CD4-positive, alpha-beta T cell treated with Interleukin-10 for 1 hour (primary cell): ENCODE data around the gene GABRB3.

Source experiments
- DNase-seq: peaks from one replicate; pipeline ENCODE4 v3.0.0-alpha.2; 2020

GABRB3 gene

DNA sequence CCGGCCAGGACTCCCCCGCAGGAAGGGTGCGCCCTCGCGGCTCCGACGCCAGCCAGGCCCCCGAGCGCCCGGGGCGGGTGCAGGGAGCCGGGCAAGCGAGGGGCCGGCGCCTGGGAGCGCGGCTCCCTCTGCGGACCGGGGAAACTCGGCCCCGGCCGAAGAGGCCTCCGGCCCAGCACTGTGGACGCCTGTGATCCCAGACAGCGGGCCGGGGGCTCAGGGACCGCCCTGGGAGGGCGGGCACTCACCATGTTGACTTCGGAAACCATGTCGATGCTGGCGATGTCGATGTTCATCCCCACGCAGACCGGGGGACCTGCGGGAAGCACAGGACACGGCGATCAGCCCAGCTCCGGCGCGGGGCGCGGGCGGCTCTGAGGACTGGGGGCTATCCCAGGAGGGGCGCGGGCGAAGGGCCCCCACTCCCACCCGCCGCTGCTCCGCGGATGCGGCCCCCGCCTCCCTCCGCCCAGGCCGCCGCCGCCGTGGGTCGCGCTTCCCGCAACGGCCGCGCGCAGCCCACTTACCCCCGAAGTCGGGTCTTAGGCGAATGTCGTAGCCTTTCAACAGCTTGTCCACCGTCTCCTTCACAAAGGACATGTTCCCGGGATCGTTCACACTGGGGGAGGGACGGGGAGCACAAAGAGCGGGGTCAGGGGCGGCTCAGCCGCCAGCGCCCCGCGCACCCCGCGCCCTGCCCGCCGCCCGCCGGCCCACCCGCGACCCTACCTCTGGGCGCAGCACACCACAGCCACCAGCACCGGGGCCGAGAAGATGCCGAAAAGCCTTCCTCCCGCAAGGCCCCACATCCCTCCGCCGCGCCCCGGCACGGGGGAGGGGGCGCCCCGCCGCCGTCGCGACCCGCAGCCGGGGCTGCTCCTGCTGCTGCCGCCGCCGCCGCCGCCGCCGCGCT is at the start of gene GABRB3:
Gene GABRB3, minus strand, starts transcription at position 913 of the 913 bp plus-strand sequence.
- DNase-seq = no peak

DNA sequence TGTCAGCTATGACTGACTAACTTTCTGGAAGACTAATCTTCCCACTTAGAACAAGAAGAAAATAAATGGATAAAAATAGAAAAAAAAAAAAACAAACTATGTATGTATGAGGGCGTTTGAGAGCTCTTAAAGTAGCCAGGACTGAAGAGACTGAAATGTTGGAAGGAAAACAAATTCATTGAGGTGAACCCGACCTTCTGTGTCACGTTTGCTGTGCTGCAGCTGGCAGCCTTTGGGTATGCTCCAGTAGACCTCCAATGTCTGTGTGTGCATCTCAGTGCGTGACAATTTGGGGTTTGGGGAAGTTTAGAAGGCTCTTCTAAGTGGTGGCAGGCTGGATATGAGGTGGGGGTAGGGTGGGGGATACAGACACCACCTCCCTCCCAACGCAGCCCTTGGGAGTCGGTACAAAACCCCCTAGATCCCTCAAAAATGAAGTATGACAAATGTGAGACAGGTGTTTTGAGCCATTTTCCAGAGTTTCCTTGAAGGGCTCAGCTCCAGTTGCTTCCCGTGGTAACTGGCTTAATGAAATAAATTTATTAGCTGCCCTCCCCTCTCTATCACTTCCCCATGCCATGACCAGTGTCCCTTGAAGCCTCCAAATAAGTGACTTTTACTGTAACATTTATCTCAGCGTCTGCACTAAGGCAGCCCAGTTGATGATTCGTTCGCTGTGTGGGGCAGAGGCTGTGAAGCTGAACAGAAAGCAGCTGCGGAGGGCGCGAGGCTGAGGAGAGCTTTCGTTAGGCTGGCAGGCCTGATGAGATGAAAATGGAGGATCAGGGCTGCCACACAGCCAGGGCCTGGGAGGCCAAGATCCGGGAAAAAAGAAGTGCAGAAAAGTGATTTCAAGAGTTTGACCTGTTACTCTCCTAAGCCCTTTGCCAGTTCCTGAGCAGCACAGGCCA is 34.9 kb upstream of the GABRB3 start:
- DNase-seq = no peak

DNA sequence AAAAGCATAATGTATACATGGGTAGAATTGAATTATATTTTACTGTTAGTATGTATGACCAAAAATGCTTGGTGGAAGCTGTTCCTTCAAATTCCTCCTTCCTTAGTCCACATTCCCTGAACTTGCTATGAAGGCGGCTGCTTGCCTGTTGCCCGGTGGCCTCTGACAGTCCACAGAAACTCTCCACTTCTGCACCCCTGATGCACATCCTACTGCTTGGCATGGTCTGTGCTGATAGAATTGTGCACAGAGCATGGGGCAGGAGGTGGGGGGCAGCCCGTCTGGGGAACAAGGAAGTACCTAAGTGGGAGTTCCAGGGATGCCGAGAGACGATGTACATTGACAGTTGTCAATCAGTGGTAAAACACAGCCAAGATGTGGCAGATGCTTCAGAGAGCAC is 33.7 kb upstream of the GABRB3 start:
- DNase-seq = no peak

DNA sequence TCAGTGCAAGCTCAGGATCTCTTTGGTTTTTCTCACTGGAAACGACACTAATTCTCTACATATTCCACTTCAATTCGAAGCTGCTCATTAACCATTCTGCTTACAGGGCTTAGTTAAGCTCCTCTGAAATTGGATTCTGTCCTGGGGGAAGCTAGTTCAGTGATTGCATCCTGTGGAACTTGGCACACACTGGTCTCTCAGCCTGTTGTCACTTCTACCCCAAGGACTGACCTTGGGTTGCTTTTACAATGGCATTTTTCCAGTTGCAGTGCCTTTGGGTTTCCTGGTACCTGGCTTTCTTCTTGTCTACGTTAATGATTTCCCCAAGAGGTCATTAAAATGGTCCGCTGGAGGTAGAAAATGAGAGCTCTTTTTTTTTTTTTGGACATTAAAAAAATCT is 33.3 kb upstream of the GABRB3 start:
- DNase-seq = no peak

DNA sequence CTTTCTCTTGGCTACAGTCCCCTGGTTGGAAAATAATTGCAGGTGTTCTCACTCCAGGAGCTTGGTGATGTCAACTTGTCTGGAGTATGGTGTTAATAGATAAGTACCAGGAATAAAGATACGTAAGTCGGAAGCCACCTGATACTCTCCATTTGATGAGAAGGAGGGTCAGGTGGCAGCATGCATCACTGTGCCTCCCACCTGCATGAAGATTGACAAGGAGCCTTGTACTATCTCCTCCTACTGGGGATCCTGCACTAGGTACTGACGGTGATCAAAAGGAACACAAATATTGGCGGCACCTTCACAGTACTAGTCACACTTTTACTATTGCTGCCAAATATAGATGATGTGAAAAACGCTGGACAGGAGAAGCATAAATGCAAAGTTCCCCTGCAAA is 32.6 kb upstream of the GABRB3 start:
- no peak for DNase-seq

DNA sequence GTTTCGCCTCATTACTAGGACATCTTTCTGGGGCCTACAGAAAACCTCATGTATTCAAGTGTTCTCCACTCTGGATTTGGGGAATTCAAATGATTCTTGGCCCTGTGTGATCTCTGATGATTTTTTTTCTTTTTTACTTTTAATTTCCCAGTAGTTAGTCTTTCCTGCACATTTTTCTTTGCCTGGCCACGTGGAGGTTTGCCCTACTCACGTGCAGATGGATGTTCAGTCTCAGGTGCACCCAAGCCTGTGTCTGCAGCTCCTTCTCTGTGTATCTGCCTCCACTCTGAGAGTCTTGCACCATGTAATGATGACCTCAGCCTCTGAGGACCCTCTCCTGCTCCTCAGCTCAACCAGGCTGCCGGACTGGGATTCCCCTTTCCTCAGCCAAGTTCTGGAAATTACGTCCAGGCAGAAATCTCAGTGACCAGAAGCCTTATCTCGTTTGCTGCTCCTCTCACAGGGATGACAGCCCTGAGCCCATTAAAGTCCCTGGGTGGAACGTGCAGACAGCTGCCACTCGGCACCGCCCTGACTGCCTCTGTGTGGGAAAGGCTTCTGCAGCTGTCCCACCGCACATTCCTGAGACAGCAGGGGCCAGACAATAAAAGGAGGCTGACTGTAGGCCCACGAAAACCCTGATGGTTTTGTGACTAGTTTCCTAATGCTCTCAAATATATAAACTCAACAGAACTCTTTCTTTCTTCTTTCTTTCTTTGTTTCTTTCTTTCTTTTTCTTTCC is 31.4 kb upstream of the GABRB3 start:
- no peak for DNase-seq

DNA sequence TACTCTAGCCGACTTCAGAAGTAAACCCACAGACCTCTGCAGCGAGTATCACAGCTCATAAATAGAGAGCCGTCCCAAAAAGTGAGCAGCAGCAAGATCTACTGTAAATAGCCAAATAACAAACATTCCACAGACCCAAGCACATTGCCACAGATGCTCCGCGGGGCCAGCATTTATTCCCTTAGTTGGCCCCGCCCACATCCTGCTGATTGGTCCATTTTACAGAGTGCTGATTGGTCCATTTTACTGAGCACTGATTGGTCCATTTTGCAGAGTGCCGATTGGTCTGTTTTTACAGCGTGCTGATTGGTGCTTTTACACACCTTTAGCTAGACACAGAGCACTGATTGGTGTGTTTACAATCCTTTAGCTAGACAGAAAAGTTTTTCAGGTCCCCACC is 17.3 kb upstream of the GABRB3 start:
- DNase-seq = no peak

DNA sequence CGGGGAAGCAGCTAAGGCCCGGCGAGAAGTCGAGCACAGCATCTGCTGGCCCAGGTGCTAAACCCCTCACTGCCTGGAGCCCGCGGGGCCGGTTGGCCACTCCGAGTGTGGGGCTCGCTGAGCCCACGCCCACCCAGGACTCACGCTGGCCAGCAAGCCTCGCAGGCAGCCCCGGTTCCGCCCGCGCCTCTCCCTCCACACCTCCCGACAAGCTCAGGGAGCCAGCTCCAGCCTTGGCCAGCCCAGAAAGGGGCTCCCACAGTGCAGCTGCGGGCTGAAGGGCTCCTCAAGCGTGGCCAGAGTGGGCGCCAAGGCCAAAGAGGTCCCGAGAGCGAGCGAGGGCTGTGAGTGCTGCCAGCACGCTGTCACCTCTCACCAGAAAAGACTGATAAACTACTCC is 8.9 kb upstream of the GABRB3 start:
- no peak for DNase-seq

DNA sequence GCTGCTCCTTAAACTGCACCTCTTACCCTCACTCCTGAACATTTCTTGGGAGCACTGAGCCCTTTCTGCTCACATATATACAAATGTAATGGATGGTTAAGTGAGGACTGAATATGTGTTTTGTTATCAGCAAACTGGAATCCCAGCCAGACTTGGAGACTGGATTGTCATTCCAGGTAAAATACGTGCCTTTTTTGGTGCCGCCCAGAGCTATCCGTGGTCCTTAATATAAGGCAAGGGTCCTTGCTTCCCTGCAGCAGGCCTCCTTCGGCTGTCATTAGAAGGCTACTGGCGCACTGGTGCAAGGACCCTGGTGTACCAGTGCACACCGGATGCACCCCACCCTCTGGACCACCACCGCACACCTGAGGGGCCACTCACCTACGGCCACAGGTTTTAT is 1.1 kb upstream of the GABRB3 start:
- no peak for DNase-seq

DNA sequence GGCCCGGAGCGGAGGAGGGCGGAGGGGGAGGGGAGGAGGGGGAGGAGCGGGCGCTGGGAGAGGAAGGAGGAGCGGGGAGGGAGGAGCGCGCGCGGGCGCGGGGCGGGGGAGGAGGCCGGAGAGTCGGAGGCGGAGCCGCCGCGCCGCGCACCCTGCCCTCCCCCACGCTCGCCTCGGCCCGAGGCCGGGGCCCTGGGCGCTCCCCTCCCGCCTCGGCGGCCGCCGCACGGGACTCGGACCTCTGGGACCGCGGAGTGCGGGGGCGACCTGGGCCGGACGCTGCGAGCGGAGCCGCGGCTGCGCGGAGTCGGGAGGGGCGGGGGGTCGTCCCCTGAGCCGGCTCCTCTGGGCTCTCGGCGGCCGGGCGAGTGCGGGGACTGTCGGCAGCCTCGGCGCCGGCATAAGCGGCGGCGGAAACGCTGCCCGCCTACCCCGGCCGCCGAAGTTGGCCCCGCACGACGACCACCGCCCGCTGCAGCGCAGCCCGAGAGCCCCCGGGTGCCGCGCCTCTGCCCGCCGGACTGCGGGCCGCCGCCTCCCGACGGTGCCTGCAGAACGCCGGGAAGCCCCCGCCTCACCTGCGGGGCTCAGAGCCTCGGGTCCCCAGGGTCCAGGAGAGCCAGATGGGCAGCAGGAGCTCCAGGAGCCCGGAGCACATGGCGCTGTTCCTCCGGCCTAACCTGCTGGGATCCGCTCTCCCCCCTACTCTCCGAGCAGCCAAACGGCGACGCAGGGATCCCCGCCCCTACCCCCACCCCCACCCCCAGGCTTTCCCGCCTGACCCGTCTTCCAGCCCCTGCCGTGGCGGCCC is 406 bp upstream of the GABRB3 start:
- no peak for DNase-seq

DNA sequence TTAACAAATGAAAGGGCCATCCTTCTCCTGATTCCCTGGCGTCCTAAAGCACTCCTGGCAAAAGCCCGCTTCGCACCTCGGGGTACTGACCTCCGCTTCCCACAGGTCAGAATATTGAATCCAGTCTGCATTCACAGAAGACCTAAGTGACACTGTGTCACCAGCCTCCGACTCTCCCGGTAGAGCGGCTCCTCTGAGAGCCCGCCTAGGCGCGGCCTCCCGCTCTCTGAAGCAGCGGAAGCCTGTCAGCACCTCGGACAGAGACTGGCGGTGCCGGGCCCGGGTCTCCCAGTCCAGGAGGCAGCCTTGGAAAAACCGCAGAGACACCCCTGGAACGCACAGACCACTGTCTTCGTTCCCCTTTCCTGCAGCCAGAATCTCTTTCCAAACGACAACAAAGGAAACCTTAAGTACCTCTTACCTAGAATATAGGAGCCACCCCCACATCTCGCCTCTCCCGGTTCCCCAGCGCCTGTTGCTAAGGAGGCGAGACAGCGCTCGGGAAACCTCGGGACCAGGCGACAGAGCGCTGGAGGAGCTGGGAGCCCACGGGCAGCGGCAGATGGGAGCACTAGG is 1.2 kb downstream of the GABRB3 start:
- no peak for DNase-seq

DNA sequence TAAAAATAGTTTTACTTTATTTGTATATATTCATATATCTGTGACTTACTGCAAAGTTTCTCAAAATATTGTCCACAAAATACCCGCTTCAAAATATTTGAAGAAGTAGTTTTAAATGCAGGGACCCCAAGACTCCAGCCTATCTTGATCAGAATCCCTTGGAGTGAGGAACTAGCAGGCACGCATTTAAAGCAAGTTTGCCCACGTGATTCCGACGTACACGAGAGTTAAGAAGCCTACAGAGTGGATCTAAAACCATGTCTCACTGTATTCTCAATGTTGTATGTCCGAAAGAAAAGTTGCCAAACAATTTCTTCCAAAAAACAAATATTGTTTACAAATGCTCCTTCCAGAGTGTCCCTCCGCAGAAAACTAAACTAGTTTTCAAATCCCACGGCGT is 1.7 kb downstream of the GABRB3 start:
- DNase-seq = no peak

DNA sequence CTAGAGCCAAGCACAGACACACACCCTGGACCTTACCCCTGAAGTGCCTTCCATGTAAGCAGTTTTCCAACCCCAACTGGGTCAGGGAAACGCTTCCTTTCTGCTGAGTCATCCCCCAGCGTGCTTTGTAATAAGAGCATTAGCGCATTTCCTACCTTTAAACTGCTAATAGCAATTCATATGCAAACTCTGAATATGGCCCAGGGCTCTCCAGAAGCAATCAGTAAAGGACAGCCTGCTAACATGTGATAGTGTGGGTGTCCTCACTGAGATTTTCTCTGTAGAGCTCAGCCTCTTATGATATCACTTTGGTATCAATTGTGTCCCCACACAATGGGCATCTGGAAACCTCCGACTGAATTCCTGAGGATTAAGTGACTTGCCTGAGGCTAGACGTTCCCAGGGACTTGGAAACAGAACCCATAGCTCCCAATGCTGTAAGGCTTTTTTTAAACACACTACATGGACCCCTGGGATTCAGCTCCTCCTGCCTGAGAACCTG is 5.6 kb downstream of the GABRB3 start:
- DNase-seq = no peak

DNA sequence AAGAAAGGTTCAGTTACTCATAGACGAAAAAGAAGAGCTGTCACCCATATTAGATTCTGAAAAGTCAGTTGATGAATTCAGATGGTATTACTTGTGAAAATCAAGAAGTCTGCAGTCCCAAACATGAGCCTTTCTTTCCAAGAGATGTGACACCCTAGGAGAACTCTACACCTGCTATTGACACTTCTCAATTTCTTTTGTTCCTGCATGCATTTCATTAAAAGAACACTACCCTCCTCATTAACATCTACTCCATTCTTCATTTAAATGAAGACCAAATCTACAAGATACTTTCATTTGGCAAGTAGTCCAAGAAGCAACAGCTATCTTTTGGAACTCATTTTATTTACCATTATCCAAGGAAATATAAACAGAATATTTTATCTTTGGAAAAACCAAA is 6.6 kb downstream of the GABRB3 start:
- no peak for DNase-seq

DNA sequence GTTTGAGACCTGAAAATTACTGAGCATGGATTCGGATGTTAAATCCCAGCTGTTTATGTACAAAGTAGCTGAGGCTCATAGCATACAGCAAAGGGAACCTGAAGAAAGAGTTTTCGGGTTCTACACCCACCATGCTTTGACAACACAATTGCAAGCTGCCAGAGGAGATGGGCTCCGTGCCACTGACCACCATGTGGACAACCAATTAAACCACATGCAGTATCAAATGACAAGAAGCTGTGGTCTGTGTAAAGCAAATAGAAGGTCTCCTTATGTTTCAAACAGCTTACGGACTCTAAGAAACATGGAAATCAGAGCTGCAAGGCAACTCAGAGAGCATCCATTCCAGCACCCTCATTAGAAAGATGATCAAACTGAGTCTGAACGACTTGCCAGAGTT is 12.9 kb downstream of the GABRB3 start:
- no peak for DNase-seq

DNA sequence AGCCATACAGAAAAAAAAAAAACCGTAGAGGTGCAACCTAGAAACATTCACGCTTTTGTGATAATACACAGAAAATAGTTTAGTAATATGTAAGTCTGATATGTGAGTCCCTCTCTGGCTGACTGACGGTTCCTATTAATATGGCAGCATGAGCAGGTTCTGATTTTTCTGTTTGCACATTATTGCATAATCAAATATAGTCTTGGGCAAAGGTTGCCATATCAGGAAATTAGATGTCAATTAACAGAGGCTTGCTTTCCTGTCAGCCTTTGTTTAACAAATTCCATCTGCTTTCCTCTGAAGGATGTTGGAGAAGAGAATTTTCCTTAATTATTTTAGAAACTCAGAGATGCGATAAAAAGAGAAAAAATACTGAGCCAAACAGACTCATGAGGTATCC is 14.8 kb downstream of the GABRB3 start:
- DNase-seq = no peak

DNA sequence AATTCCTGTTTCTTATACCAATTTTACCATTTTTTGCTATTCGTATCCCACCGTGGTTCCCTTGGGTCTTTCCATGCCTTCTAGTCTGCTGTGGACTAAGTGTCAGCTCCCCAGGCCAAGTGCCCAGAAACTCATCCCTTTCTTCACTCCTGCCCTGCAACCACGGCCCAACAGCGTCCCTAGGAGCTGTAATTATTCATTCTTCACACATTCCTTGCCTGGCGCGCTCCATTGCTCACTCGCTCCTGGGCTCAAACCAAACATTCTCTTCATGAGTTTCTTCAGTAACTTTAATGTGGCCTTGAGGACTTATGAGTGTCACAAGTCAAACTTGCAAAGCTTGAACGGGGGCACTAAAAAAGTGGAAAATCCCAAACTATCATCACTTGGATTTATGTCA is 15.7 kb downstream of the GABRB3 start:
- no peak for DNase-seq

DNA sequence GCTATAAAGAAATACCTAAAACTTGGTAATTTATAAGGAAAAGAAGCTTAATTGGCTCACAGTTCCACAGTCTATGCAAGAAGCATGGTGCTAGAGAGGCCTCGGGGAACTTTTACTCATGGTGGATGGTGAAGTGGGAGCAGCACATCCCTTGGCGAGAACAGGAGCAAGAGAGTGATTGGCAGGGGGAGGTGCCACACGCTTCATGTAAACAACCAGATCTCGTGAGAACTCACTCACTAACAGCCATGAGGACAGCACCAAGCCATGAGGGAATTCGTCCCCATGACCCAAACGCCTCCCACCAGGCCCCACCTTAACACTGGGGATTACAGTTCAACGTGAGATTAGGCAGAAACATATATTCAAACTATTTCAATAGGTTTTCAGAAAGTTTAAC is 28.0 kb downstream of the GABRB3 start:
- no peak for DNase-seq

DNA sequence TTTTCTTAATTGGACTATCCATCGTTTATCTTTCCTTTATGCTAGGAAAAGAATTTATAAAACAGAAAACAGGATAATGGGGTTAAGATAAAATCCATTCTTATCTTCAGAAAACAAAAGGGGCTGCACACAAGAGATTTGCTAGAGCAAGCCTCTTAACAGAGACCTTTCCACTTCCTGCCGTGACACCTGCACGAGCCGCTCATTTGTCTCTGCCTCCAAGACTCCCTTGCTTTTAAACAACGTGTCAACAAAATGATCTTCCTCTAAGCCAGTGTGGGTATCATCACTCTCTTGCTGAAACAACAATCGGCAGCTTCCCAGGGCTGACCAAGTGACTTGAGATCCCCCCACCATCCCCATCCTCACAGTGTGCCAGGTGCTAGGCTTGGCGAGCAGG is 33.1 kb downstream of the GABRB3 start:
- DNase-seq = no peak

DNA sequence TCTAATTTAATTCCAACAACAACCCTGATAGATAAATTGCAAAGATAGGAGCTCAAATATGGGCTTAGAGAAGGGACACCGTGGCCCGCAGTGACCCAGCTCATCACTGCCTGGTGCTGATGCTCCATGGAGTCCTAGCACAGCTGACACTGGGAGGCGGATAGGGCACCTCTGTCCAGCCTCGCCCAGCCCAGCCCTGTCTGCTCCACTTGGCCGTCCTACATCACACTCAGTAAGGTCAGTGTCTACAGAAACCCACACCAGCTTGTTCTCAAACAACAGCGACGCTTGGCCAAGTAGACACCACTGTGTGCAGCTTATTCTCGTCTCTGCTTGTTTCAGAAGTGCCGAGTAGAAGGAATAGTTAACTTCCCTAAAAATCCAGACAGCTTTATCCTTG is 33.9 kb downstream of the GABRB3 start:
- no peak for DNase-seq

DNA sequence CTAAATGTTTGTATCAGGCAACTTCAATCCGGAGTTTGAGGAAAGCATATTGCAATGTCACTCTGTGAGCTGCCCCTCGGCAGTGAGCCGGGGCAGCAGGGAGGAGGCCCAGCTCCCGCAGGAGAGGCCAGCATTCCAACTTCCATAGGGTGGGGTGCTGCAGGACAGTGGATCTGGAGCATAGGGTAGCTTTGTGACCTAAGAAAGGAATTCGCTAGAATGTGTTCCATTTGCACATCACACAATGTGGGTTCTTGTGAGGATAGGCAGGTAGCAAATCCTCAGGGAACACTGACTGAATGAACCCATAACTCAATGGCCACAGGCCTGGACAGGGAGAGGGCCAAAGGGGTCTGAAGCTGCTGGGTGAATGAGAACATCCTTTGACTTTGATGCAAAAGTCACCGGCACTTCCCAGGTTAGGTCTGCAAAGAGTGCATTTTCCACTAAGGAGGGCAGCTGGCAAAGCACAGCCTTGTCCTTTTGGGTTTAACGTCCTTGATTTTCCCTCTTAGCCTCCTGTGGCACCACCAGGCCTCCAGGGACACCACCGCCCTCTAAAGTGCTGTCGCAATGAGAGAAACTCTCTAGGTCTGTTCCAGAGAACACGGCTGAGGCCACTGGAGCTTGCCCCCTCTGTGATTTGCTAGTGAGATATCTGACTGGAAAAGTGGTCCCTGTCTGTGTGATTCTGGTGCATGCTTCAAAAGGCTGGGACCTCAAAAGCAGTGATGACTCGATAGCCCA is 36.2 kb downstream of the GABRB3 start:
- DNase-seq = no peak
